NCI-H1105 (cell line): ENCODE results near the gene EPAS1.

Source experiments
- DNase-seq: peaks from one replicate; lab custom pipeline; 2025; lab: John Stamatoyannopoulos, UW

Gene EPAS1

GRCh38 chr2:46339676-46340459 lies 42.7 kb downstream of the EPAS1 start:
- no peak for DNase-seq

GRCh38 chr2:46340740-46341420 lies 43.7 kb downstream of the EPAS1 start:
- no peak for DNase-seq

GRCh38 chr2:46342566-46343315 lies 45.5 kb downstream of the EPAS1 start:
- DNase-seq = no peak

- DNase-seq = no peak
Observed at GRCh38 chr2:46344706-46345105, 47.5 kb downstream of the EPAS1 start.

- no peak for DNase-seq
Observed at GRCh38 chr2:46345775-46346174, 48.6 kb downstream of the EPAS1 start.

GRCh38 chr2:46346719-46347118 lies 49.5 kb downstream of the EPAS1 start:
- DNase-seq = no peak

- no peak for DNase-seq
Observed at GRCh38 chr2:46347648-46348280, 50.6 kb downstream of the EPAS1 start.

- DNase-seq = no peak
Observed at GRCh38 chr2:46349115-46349547, 51.9 kb downstream of the EPAS1 start.

GRCh38 chr2:46350029-46350689 lies 53.0 kb downstream of the EPAS1 start:
- no peak for DNase-seq

GRCh38 chr2:46351098-46351749 lies 54.0 kb downstream of the EPAS1 start:
- DNase-seq = no peak

GRCh38 chr2:46351750-46352138 lies 54.5 kb downstream of the EPAS1 start:
- no peak for DNase-seq

GRCh38 chr2:46352621-46353020 lies 55.4 kb downstream of the EPAS1 start:
- DNase-seq = no peak

- no peak for DNase-seq
Observed at GRCh38 chr2:46353509-46353908, 56.3 kb downstream of the EPAS1 start.

- DNase-seq = no peak
Observed at GRCh38 chr2:46355756-46356155, 58.5 kb downstream of the EPAS1 start.

GRCh38 chr2:46356991-46357390 lies 59.8 kb downstream of the EPAS1 start:
- DNase-seq = no peak

- no peak for DNase-seq
Observed at GRCh38 chr2:46358713-46359112, 61.5 kb downstream of the EPAS1 start.

GRCh38 chr2:46360303-46360702 lies 63.1 kb downstream of the EPAS1 start:
- DNase-seq = no peak

- DNase-seq = no peak
Observed at GRCh38 chr2:46361920-46362666, 64.9 kb downstream of the EPAS1 start.

- DNase-seq = no peak
Observed at GRCh38 chr2:46362667-46363012, 65.4 kb downstream of the EPAS1 start.

GRCh38 chr2:46363535-46364170 lies 66.4 kb downstream of the EPAS1 start:
- no peak for DNase-seq
